Measurements from ENCODE around the gene NCKAP5.

Gene NCKAP5

DNA sequence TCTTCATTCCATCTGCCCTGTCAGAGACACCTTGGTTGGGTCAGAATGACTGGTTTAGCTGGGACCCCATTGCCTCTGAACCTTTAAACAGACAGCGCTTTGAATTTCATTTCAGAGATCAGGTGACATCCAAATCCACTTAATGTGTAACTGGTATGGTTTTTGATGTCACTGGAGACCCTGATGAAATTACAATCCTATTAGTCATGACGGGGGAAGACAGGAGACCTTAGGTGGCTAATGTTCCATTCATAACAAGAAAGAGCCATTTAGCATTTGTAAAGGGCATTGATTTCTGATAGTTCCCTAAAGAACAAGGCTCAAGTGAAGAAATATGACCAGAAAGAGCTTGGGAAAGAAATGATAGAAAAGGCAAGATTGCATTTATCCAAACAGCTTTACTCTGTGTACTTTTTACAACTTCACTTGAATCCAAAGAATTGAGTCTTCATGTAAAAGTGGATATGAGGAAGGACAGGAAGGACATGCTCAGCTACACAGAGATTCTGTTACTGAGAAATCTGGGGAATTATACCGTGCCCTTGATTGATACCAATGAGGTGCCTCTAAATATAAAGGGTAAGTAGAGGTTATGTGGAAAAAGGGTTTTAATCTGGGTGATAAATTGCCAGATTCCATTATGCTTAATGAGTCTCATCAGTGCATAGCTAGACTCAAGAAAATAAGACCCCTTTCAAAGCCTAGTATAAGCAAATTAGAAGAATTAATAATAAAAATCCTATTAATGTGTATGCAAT lies 198.2 kb downstream of the NCKAP5 start:
- no peak for DNase-seq

DNA sequence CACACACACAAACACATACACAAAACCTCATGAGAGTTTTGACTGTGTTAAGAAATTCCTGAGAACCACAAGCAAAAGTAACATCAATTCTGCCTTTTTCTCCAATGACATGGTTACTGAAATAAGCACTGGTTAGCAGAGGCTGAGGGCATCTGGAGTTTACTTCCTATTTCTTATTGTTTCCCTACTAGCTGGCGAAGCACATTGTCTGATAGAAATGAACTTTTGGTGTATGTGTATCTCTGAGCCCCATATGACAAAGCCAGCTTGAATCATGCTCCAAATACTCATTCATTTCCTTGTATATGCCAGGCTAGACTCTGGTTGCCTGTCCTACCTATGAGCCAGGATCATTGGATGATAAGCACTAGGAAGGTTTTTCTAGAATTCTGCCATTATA lies 203.1 kb downstream of the NCKAP5 start:
- DNase-seq = no peak

DNA sequence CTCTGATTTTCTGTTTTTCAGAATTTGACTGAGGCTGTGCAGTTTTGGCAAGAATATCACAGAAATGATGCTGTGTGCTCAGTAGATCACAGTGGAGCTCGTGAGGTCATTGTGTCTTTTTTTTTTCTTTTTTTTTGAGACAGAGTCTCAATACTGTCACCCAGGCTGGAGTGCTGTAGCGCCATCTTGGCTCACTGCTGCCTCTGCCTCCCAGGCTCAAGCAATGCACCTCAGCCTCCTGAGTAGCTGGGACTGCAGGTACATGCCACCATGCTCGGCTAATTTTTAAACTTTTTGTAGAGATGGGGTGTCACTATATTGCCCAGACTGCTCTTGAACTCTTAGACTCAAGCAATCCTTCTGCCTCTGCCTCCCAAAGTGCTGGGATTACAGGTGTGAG lies 203.6 kb downstream of the NCKAP5 start:
- DNase-seq = no peak

DNA sequence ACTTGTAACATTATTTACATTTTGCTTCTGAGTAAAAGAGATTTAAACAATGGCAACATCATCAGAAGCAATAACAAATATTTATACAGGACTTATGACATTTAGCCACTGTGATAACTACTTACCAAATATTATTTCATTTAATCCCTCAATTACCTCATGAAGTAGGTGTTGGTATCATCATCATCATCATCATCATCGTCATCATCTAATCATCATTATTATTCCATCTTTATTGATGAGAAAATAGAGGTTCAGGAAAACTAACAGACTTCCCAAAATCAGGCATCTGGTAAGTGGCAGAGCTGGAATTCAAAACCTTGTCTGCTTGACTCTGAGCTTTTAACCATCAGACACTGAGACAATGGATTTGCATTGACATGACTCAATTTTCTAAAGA lies 204.4 kb downstream of the NCKAP5 start:
- DNase-seq = no peak

DNA sequence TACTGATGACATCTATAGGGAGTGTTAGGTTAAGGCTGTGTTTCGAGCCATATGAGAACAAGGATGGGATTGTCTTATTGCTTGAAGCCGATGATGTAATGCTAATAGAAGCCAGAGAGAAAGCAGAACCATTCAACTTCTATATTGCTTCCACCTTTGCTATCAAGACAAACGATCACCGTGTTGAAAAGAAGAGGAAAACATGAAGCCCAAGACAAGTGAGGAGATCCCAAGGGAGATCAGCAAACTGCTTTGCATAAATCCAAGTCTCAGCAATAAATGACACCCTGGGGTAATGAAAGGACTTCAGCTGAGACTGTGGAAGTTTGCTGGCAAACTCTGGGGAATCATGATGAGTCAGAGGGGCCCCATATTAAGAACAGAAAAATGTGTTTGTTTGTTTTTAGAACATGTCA lies 206.2 kb downstream of the NCKAP5 start:
- DNase-seq = no peak

DNA sequence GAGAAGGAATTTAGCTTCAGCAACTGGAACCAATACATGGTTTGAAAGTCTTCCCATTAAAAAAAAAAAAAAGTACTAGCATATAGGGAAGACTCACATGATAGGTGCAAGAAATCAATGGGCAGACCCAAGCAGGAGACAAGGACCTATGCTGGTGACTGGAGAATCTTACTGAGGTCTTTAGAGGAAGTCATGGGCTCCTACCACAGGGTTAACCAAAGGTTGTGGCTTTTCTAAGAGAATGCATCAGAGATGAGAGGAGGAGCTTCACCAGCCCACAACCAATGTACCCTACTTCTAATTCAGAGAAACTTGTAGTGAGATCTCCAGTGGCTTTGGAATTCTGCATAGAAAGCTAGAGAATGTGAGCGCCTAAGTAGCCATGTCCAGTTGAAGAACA lies 207.4 kb downstream of the NCKAP5 start:
- DNase-seq = no peak

DNA sequence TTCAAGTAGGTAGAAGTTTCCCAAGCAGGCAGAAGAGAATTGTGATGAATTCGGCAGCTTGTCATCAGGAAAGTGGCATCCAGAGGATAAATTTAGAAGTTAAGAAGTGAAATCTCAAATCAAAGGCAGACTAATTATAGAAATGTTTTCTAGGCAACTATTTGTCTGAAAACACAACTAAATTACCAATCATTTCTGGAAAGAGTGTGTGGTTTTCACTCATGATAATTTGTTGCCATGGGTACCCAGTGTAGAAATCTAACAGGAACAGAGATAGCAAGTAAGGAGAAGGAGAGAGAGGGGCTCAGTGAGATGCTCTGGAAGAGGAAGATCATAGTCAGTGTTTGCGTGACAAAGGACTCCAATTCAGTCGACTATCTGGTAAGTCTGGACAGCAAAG lies 208.1 kb downstream of the NCKAP5 start:
- no peak for DNase-seq

DNA sequence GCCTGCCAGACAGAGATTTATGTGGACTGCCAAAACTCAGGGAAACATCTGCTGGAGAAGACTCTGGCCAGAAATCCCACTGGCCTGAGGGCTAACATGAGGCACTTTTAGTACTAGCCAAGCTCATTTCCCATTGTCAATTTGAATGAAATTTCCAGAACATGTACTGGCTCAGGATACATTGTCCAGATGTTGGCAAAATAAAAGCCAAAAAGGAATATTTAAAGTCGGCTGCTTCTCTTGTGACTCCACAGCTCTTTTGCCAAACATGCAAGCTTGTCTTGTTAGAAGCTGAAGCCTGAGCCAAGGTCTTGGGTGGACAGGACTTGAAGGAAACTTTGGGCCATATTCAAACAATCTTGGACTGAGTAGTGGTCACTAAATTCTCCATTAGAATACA lies 215.5 kb downstream of the NCKAP5 start:
- no peak for DNase-seq

DNA sequence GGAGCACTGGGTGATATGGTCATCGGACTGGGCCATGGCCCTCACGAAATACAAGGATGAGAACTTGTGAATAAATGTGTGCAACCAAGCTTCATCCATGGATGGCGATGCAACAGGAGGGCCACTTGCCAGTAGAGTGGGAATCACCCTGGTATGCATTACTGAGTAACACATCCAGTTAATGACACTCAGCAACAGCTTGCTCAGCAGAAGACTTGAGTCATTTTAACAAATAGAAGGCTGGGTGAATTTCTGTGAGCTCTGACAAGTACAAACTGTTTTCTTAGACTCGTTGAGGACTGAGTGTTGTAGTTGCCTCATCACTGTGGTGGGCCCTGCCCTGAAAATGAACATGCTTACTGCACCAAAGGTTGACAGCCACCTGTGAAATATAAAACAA lies 221.6 kb downstream of the NCKAP5 start:
- DNase-seq = no peak

DNA sequence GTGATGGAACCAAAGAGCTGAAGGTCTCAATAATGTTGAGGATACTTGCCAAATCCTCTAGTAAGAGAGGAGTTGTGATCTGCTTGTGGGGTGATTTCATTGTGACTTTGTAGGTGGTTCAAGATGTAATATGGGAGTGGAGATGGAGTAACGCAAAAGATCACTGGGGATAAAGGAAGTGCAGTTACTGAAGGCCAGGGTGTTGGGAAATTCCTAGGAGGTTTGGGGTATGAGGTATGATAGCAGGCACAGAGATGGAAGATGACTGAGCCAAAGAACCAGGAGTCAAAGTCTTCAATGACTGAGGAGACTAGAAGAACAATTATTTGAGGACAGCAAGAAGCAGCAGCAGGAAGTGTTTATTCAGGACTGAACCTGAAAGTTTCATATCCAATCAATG lies 222.6 kb downstream of the NCKAP5 start:
- DNase-seq = no peak

DNA sequence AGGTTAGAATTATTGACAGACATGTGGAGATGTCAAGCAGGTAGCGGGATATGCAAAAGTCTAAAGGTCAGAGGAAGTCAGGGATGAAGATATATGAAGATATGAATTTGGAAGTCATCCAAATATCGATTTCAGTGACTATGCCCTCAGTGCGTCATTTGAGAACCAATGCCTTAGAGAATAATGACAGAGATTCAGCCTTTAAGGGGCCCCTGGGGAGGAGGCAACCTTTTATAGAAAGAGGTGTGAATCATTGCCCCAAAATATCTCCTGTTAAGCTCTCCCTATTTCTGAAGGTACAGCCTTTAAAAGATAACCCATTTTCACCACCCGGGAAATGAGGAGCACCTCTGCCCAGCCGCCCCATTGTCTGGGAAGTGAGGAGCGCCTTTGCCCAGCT lies 223.4 kb downstream of the NCKAP5 start:
- no peak for DNase-seq

DNA sequence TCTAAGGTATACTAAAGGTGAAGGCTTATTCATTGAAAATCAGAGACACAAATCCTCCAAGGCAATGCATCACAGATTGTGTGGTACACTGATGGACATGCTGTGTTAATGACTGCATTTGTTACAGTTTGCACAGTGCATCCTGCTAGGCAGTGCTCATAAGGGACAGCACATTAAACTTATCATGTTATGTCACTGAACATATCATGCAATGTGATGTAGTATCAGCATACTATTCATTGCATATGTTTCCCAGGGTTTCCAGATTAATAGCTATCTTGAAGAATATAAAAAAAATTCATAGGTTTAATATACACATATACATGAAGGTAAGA lies 225.3 kb downstream of the NCKAP5 start:
- no peak for DNase-seq

DNA sequence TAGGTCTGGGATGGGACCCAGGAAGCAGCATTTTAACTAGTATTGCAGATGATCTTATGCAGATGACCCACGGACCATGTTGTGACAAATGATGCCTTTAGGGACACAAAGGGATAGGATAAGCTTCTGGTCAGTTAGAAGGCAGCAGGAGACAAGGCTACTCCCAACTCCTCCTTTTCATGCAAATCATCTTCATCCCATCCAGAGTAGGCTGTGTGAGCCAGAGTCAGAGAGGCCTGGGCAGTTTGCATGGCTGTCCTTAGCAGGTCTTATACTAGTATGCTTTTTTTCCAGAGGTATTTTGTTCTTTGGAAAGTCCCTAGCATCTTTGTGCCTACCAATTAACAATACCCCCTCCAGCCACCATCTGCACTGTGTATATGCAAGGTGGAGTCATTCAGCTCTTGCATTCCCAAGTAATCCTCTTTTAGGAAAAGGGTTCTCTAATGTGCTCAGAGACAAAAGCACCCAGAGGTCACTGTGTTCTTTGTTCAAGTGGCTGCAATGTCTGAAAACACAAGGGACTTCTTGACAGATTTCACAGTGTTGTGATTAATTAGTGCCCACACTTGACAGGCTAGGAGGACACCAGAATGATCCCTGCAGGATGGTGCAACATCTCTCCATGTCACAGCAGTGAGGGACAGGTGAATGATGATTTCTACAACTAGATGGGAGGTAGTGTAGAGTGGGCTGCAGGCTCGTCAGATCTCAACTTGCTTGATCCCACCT lies 225.8 kb downstream of the NCKAP5 start:
- no peak for DNase-seq

DNA sequence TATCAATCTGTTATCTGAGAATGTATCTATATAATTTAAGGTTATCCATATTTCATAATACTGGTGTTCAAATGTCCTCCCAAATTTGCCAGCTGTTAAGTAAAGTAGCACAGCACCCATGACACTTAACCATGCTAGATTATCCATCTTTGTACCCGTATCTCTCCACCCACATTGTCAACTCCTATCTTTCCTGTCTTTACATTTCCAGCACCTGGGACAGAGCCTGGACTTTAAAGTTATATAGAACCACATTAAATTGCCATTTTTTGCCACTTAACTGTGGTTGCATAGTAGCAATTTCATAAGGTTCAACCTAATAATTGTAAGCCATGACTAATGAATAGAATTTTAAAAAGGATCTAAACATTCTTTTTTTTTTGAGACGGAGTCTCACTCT lies 226.7 kb downstream of the NCKAP5 start:
- no peak for DNase-seq

DNA sequence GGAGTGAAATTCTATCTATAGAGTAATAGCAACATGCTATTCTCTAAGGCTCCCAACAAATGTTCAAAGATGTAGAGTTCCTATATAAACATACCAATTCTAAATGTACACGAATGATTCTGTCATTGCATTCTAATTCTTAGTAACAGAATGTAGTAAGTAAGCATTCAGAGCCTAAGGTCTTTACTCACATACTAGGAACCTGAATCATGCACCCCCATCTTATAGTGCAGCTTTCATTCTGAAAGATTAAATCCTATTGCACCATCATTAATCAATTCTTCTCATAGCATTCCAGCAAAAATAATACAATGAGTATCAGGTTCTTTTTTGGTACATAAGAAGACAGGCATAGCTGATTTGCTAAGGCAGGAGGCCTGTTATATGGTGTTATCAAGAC lies 230.0 kb downstream of the NCKAP5 start:
- no peak for DNase-seq

DNA sequence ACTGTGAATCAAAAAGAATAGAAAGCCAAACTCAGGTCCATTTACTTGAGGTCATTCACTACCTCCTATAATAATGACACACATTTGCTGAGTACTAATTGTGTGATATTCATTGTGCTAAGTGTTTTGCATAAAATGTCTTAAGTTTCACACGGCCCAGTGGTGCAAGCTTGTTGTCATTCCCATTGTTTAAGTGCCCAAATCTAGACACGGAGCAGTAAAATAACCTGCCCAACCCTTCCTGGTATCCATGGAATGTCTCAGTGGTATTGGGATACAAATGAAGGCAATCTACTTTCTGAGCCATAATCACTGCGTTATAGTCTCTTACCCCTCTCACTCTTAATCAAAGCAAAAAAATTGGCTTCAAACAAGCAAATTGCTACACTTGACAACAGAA lies 233.3 kb downstream of the NCKAP5 start:
- DNase-seq = no peak

DNA sequence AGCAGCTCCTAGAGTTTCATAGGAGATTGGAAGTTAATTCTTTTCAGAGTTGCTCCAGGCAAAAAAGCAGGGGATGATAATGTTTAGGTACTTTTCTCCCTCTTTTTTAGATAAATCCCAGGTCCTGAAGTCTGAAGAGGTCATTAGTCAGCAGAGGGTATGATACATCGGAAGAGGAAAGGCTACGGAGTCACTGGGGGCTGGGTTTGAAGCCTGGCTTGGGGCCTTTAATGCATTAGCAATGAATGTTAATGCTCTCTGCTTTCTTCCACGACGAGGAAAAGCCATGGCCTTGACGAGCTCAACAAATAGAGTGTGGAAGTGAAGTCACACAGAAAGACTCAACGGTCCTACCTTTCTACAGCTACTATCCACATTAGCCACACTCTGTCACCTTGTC lies 235.1 kb downstream of the NCKAP5 start:
- DNase-seq = no peak

DNA sequence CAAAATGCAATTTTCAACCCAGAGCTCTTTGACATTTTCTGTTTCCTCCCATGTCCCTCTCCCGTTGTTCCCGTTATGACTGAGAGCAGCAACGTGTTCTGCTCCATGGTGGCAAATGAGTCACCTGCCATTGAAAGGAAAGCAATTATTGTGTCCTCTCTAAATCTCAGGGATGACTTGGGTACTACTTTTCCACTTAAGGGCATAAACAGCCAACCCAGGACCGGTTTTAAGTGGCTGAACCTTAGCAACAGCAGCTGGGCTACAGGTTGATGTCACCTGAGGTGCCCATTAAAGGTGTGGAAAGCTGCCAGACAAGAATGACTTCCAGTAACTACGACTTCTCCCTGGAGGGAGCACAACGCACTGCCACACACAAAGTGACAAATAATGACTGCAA lies 236.8 kb downstream of the NCKAP5 start:
- no peak for DNase-seq

DNA sequence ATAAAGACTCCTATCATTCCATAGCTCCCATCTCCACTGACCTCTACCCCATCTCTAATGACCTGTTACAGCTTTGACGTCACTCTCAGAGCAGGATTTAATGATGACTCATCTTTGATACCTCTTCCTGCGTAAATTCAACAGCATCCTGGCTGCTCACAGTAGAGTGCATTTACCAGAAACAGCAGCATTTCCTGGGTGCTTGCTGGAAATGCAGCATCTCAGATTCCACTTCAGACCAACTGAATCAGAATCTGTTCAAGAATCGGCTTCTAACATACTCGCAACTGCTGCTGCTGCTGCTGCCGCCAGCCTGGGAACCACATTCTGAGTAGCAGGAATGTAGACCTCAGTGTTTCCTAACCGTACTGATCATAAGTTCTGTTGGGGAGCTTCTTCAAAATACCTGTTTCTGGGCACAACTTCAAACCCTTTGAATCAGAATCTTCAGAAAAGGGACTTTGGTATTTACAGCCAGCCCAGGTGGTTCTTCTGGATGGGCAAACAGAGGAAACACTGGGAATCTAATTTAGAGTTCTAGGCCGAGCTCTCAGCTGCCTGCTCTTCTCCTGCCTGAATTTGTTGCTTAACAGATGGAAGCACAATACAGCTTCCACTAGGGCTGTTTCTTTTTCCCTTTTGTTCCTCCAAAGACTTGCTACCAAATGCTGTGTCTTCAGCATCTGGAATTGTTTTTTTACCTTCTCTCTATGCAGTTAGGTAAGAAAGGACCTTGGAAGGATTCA lies 241.4 kb downstream of the NCKAP5 start:
- no peak for DNase-seq

DNA sequence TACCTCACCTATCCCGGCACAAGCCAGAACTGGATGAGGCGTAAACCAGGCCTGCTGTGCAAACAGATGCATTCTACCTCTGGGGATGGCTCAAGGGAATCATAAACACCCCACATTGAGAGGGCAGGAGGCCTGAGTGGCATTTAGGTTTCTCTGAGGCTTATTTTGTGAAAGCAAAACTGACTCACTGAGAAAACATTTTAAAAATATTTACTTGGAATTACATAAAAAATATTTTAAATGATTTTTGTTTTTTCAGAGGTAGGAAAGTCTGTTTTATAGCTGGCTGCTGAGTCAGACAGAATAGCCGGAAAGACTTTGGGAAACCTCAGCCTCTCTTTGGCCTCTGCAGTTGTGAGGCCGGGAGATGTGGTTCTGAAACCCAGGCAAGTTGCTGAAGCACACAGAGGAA lies 244.1 kb downstream of the NCKAP5 start:
- DNase-seq = no peak

DNA sequence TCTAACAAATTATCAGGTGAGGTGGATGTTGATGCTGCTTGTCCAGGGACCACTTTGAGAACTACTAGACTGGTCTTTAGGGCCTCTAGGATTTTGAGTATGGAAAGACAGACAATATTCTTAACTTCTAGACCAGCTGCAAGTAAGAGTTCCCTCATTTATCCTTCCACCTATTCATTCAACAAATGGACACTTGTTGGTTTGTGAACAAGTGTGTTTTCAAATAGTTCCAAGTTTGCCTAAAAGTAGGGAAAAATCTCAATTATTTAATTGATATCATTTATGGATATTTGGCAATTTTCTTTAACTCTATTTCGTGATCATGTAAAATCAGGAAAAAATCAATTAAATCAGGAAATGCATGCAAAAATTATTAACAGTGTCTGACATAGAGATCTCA lies 245.4 kb downstream of the NCKAP5 start:
- no peak for DNase-seq

DNA sequence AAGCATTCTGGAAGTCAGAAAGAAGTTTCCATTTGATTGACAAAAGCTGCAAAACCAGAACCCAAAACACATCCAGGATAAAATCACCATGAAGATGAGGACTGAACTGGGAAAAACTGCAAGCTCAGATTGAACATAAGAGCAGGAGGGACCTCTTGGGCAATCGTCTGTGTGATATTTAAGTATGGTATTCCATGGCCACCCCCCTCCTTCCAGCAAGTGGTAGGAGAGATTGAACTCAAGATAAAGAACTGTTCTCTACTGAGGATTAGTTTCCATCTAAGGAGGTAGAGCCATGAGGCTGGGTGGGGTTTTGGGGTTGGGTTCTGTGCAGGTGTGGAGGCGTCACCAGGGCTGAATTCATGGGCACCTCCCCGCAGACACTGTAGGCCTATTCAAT lies 251.1 kb downstream of the NCKAP5 start:
- DNase-seq = no peak

DNA sequence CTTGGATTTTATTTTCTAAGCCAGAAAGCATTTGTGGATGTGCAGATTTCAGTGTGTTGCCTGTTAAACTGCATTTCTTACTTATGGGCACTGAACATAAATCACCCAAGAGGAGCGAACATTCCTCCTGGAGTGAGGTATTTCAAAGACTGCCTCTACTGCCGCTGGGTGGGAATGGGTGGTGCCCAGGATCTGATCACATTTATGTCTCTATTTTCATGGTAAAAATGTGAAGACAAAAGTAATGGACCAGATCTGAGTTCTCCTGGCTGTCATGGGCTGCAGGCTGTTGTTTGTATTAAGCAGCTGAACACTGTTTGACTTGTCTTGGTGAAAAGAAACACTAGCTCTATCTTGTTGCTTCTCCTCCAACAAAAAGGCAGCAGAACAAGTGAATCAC lies 251.7 kb downstream of the NCKAP5 start:
- no peak for DNase-seq

DNA sequence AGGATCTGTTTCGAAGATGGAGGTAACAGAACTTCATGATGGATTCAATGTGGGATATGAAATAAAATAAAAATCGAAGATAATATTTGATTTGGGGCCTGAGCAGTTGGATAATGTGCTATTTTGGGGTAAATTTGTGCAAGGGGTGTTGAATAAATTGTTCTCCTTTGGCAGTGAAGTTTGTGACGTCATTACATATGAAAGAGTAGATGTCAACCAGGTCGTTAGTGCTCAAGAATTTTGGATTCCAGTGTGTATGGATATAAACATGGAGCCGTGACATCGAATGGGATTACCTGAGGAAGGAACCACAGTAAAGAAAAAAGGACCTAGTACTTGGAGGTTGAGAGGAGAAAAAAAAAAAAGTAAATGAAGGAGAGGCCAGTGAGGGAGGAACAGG lies 253.0 kb downstream of the NCKAP5 start:
- DNase-seq = no peak
